IPS DF 6.9 (cell line): ENCODE results near the gene FUT7.

Experiments
- DNase-seq: peaks from one replicate; pipeline ENCODE4 v3.0.0-alpha.2; 2013; ENCODE audit warnings: low read depth, low spot score
- H3K27ac ChIP-seq: one replicate; pipeline ENCODE4 v1.5.1; 2013; ENCODE audit warnings: low read length, control low read depth
- H3K27me3 ChIP-seq: 2 replicates; pipeline ENCODE4 v1.6.1; 2013; ENCODE audit warnings: mild to moderate bottlenecking, low read length; ENCODE audit not compliant: control insufficient read depth, insufficient read depth
- H3K36me3 ChIP-seq: 2 replicates; pipeline ENCODE4 v1.6.1; 2013; ENCODE audit warnings: low read length; ENCODE audit not compliant: control insufficient read depth, insufficient read depth
- H3K4me1 ChIP-seq: 2 replicates; pipeline ENCODE4 v1.6.1; 2013; ENCODE audit warnings: low read length; ENCODE audit not compliant: control insufficient read depth, insufficient read depth
- H3K4me3 ChIP-seq: 2 replicates; pipeline ENCODE4 v1.5.1; 2013; ENCODE audit warnings: mild to moderate bottlenecking, low read length
- H3K9me3 ChIP-seq: 2 replicates; pipeline ENCODE4 v1.6.1; 2013; ENCODE audit warnings: low read length, inconsistent platforms; ENCODE audit not compliant: control insufficient read depth, insufficient read depth
- WGBS: extraction: QIAGEN DNeasy Blood & Tissue Kit; methylation state at CpG from one replicate; pipeline ENCODE4 v1.1.7; 2013; ENCODE audit warnings: mixed read lengths, missing lambda C conversion rate; ENCODE audit not compliant: insufficient read length, insufficient coverage; 5-methylcytosine and 5-hydroxymethylcytosine counted together

FUT7 gene

GRCh38 chr9:136981588-136982231, 50.2 kb downstream of the FUT7 start:
- H3K27me3 ChIP-seq = peaks cover 8% of the 10 kb centered on the region; the same call in 1 of the 2 replicates
- peaks cover 2% of the 10 kb centered on the region for H3K4me1 ChIP-seq
- H3K36me3 ChIP-seq = no peaks in the 10 kb centered on the region
- no peak for DNase-seq
- no peaks in the 10 kb centered on the region for H3K9me3 ChIP-seq
- WGBS = no CpG with 5 or more reads among the region's 17 CpGs
- H3K4me3 ChIP-seq = no peak overlapping the region
- no peak overlapping the region for H3K27ac ChIP-seq

- no peak overlapping the region for H3K27ac ChIP-seq
- H3K9me3 ChIP-seq = no peaks in the 10 kb centered on the region
- peaks cover 4% of the 10 kb centered on the region; the same call in 1 of the 2 replicates for H3K27me3 ChIP-seq
- DNase-seq = no peak
- peaks cover 2% of the 10 kb centered on the region for H3K4me1 ChIP-seq
- H3K36me3 ChIP-seq = no peaks in the 10 kb centered on the region
- no peak overlapping the region for H3K4me3 ChIP-seq
- WGBS = no CpG with 5 or more reads among the region's 16 CpGs
These were observed 51.0 kb downstream of the FUT7 start for GRCh38 chr9:136980669-136981478.
